PFSK-1 (cell line): ENCODE measurements around the gene CCR8.

Source experiments
- POLR2AphosphoS5 ChIP-seq: IDR thresholded peaks from 2 replicates; pipeline ENCODE4 v1.6.1; 2012; ENCODE audit warnings: low read depth, mild to moderate bottlenecking, control low read depth, low read length, moderate library complexity
- SIN3A ChIP-seq: IDR thresholded peaks from 2 replicates; pipeline ENCODE4 v1.6.1; 2012; ENCODE audit warnings: mild to moderate bottlenecking, low read length, moderate library complexity, borderline replicate concordance; ENCODE audit not compliant: insufficient read depth
- TF ChIP-seq, protein P1 (sequence below), 2 experiments: IDR thresholded peaks; 2 replicates each; pipeline versions ENCODE4 v1.6.1 to v1.8.0; 2011 to 2012; ENCODE audit warnings: low read depth in 2 of 2, low read length in 2 of 2, control low read depth in 1 of 2, inconsistent platforms in 1 of 2, mild to moderate bottlenecking in 1 of 2, moderate library complexity in 1 of 2; ENCODE audit not compliant: insufficient read depth in 1 of 2

DNA sequence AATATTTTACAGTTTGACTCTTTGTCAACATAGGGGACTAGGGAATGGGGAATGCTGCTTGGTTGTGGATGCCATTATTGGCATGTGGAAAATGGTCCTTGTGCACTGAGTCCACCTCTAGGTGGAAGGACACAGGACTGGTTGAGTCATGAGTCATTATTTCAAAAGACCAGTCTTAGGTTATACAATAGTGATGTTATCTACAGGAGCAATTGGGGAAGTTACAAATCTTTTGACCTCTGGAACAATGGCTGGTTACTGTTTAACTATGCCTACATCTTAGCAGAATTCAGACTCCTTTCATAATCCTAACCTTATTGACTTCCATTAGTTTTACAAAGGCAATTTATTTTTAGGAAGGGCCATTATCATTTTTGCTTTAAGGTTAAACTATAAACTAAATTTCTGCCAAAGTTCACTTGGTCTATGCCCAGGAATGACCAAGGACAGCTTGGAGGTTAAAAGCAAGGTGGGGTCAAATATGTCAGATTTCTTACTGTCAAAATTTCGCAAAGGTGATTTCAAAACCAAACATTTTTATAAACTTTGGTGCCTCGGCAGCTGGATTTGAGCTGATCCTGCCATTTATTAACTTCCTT lies 11.8 kb upstream of the CCR8 start:
- TF ChIP-seq POLR2AphosphoS5 (no peak), SIN3A (no peak)
- TF ChIP-seq, protein P1, sequence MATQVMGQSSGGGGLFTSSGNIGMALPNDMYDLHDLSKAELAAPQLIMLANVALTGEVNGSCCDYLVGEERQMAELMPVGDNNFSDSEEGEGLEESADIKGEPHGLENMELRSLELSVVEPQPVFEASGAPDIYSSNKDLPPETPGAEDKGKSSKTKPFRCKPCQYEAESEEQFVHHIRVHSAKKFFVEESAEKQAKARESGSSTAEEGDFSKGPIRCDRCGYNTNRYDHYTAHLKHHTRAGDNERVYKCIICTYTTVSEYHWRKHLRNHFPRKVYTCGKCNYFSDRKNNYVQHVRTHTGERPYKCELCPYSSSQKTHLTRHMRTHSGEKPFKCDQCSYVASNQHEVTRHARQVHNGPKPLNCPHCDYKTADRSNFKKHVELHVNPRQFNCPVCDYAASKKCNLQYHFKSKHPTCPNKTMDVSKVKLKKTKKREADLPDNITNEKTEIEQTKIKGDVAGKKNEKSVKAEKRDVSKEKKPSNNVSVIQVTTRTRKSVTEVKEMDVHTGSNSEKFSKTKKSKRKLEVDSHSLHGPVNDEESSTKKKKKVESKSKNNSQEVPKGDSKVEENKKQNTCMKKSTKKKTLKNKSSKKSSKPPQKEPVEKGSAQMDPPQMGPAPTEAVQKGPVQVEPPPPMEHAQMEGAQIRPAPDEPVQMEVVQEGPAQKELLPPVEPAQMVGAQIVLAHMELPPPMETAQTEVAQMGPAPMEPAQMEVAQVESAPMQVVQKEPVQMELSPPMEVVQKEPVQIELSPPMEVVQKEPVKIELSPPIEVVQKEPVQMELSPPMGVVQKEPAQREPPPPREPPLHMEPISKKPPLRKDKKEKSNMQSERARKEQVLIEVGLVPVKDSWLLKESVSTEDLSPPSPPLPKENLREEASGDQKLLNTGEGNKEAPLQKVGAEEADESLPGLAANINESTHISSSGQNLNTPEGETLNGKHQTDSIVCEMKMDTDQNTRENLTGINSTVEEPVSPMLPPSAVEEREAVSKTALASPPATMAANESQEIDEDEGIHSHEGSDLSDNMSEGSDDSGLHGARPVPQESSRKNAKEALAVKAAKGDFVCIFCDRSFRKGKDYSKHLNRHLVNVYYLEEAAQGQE (IDR thresholded peaks at IDR 0.05; ENCODE audit: insufficient read depth in 1 of 2, low read depth in 2 of 2, low read length in 2 of 2) = no peak
